Fibroblast of peridontal ligament (primary cell): ENCODE measurements around the gene GRIK3.
"Not testable (repeated sequence)": the region's sequence is repeated elsewhere in the genome, so short reads cannot be mapped to it uniquely, and the experiment has no call there.

Experiments used
- DNase-seq: peaks from one replicate; pipeline ENCODE4 v3.0.0-alpha.2; 2010; ENCODE audit errors: extremely low read depth

Gene GRIK3

GRCh38 chr1:36767429-36767828, 266.9 kb downstream of the GRIK3 start:
- not testable (repeated sequence) for DNase-seq

DNA sequence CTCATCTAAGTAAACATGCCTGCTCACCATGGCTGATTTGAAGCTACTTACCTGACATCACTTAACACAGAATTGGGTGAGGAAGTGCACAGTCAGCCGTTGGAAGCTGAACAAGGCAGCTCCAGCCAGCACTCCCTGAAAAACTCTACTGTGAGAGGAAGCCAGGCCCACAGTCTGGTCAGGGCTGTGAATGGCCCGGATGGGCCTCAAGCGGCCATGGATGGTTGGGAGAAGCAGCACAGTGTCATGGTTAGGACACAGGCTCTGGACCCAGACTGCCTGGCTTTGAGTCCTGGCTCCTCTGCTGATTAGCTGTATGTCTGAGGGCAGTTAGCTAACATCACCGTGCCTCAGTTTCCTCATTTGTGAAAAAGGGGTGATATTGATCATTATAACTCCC, 267.8 kb downstream of the GRIK3 start:
- DNase-seq, result no peak

DNA sequence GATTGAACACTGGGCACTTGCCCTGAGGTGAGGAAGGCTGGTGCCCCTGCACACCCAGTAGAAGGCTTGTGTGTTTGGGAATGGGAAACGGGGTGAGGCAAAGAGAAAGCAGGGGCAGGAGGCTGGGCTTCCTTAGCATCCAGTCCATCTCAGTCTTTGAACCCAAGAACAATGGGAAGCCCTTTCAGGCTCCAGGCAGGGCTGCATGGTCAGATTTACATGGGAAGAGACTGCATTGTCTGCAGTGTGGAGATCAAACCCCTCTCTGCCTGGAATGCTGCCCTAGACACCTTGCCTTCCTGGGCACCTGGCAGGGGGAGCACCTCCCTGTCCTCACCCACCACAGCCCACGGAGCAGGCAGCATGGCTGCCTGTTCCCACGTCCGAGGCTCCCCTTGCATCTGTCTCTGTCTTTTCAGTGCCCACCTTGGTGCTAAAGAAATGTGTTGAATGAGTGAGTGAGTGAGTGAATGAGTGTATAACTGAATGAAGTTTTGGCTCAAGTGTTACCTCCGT, 268.5 kb downstream of the GRIK3 start:
- no peak for DNase-seq

GRCh38 chr1:36764798-36765197, 269.5 kb downstream of the GRIK3 start:
- DNase-seq, result no peak

- no peak for DNase-seq
These were observed 270.5 kb downstream of the GRIK3 start for GRCh38 chr1:36763771-36764170.

DNA sequence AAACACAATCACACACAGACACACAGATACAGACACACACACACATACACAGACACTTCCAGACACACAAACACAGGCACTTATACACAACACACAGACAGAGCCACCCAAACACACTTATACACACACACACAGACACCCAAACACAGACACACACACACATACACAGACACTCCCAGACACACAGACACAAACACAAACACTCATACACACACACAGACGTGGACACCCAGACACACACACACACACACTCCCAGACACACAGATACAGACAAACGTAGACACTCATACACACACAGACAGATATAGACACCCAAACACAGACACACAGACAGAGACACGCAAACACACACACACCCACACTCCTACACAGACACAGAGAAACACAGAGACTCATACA, 272.1 kb downstream of the GRIK3 start:
- no peak for DNase-seq

DNA sequence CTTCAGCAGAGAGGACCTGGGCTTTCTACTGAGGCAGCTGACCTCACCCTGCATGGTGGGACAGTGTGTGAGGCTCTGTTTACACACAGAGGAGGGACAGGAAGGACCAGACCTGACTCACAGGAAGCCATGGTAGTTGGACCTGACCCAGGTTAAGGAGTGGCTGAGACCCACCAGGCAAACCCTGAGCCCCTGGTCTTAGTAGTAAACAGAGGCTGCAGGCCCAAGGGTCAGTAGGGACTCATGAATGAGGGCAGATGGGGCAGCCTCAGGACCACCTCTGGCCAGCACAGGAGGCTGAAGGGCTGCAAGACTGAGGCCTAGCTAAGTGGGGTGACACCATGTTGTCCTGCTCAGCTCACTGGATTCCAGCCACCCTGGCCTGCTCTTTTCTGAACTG, 273.2 kb downstream of the GRIK3 start:
- DNase-seq, result no peak

DNA sequence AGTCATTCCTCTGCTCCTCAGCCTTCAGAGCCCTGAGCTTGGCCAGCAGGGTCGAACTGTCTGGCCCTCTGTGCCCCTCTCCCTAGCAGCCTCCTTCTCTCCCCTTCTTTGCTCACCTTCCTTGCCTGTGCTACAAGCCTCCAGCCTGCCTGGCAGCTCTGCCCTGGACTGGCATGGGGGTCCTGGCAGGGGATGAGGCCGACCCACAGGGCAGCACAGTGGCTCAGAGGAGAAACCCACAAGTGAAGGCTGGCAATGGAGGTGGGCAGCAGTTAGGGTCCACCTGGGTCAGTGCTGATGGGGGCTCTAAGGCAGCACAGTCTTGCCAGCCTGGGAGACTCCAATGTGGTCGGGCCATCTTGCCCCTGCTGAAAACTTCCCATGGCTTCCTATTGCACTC, 274.2 kb downstream of the GRIK3 start:
- no peak for DNase-seq

- no peak for DNase-seq
These were observed 275.0 kb downstream of the GRIK3 start for GRCh38 chr1:36759355-36759754.

- DNase-seq, result no peak
These were observed 278.7 kb downstream of the GRIK3 start for GRCh38 chr1:36755303-36756230.

- no peak for DNase-seq
These were observed 279.9 kb downstream of the GRIK3 start for GRCh38 chr1:36754366-36754765.

GRCh38 chr1:36753451-36753850, 280.9 kb downstream of the GRIK3 start:
- no peak for DNase-seq

DNA sequence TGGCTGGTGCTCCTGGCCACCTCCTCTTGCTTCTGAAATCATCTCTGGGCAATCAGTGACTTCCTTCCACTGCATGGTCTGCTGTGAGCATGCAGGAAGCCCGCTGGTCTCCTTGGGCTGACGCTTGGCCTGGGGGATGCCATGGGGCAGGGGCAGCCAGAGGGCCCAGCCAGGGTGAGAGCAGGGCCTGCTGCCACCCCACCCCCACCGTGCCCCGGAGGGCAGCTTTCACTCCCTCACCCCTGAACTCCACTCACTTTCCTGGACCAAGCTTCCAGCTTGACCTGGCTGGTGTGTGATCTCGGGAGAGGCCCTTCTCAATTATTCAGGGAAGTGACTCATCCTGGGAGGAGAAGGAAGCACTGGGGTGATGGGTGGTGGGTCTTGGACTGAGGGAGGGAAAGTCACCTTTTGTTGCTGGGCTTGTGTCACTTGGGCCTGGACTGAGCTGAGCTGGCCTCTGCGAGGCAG, 281.4 kb downstream of the GRIK3 start:
- DNase-seq, result no peak

- DNase-seq, result no peak
These were observed 281.9 kb downstream of the GRIK3 start for GRCh38 chr1:36752431-36752830.

DNA sequence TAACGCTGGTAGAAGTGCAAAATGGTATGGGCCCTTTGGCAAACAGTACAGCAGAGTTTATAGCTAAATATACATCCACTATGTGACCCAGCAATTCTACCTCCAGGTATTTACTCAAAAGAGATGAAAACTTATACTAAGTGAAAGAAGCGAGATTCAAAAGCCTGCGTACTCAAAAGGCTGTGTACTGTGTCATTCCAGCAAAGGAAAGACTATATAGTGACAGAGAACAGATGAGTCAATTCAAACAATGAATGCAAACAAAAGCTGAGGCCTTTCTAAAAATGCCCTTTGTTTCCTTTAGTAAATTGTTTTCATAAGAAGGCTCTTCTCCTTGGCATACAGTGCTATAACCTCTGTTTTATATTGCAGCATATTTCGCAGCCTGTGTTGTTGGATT, 282.8 kb downstream of the GRIK3 start:
- no peak for DNase-seq

DNA sequence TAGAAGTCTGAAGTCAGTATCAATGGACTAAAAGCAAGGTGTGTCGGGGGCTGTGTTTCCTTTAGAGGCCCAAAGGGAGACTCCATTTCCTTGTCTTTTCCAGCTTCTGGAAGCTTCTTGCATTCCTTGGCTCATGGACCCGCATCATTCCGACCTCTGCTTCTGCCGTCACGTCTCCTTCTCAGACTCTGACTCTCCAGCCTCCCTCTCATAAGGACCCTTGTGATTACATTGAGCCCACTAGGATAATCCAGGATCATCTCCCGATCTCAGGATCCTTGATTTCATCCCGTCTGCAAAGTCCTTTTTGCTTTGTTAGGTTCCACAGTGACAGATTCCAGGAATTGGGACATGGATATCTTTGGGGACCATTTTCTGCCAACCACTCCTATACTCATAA, 285.8 kb downstream of the GRIK3 start:
- DNase-seq, result no peak
